IPS-11a (cell line): ENCODE data around the gene MAP3K2.
"Not testable (repeated sequence)": the region's sequence is repeated elsewhere in the genome, so short reads cannot be mapped to it uniquely, and the experiment has no call there.

Experiments used
- H3K4me3 ChIP-seq: one replicate; pipeline ENCODE4 v1.5.1; 2013; ENCODE audit warnings: low read depth, low read length, control low read depth

MAP3K2 gene

GRCh38 chr2:127353873-127354676 is 33.7 kb downstream of the MAP3K2 start:
- H3K4me3 ChIP-seq: not testable (repeated sequence)

GRCh38 chr2:127353223-127353622 is 34.6 kb downstream of the MAP3K2 start:
- not testable (repeated sequence) for H3K4me3 ChIP-seq

- H3K4me3 ChIP-seq: no peak overlapping the region
Observed at GRCh38 chr2:127351603-127352002, 36.2 kb downstream of the MAP3K2 start.

GRCh38 chr2:127348426-127349000 is 39.3 kb downstream of the MAP3K2 start:
- H3K4me3 ChIP-seq: no peak overlapping the region

- H3K4me3 ChIP-seq: no peak overlapping the region
Observed at GRCh38 chr2:127347734-127348392, 39.9 kb downstream of the MAP3K2 start.

- H3K4me3 ChIP-seq: no peak overlapping the region
Observed at GRCh38 chr2:127347015-127347414, 40.8 kb downstream of the MAP3K2 start.

- no peak overlapping the region for H3K4me3 ChIP-seq
Observed at GRCh38 chr2:127343277-127343676, 44.5 kb downstream of the MAP3K2 start.

- no peak overlapping the region for H3K4me3 ChIP-seq
Observed at GRCh38 chr2:127342101-127342500, 45.7 kb downstream of the MAP3K2 start.

GRCh38 chr2:127332335-127332734 is 55.4 kb downstream of the MAP3K2 start:
- no peak overlapping the region for H3K4me3 ChIP-seq

- no peak overlapping the region for H3K4me3 ChIP-seq
Observed at GRCh38 chr2:127330753-127331152, 57.0 kb downstream of the MAP3K2 start.

GRCh38 chr2:127326289-127326945 is 61.4 kb downstream of the MAP3K2 start:
- no peak overlapping the region for H3K4me3 ChIP-seq

GRCh38 chr2:127324635-127325034 is 63.1 kb downstream of the MAP3K2 start:
- H3K4me3 ChIP-seq: no peak overlapping the region

- H3K4me3 ChIP-seq: no peak overlapping the region
Observed at GRCh38 chr2:127321303-127321702, 66.5 kb downstream of the MAP3K2 start.

GRCh38 chr2:127320586-127321275 is 67.0 kb downstream of the MAP3K2 start:
- no peak overlapping the region for H3K4me3 ChIP-seq

- no peak overlapping the region for H3K4me3 ChIP-seq
Observed at GRCh38 chr2:127320067-127320466, 67.7 kb downstream of the MAP3K2 start.

GRCh38 chr2:127314193-127314988 is 73.4 kb downstream of the MAP3K2 start:
- H3K4me3 ChIP-seq: no peak overlapping the region

GRCh38 chr2:127313406-127313805 is 74.4 kb downstream of the MAP3K2 start:
- no peak overlapping the region for H3K4me3 ChIP-seq

- no peak overlapping the region for H3K4me3 ChIP-seq
Observed at GRCh38 chr2:127310980-127311379, 76.8 kb downstream of the MAP3K2 start.

GRCh38 chr2:127309468-127309867 is 78.3 kb downstream of the MAP3K2 start:
- H3K4me3 ChIP-seq: no peak overlapping the region

GRCh38 chr2:127308586-127309138 is 79.1 kb downstream of the MAP3K2 start:
- H3K4me3 ChIP-seq: no peak overlapping the region
